HepG2 (cell line): ENCODE data around the gene TRPM1. TPM values are rescaled to one million over a fixed set of nuclear protein-coding genes. Genes with fewer than 3 reads are reported as not detected.

Experiments
- ATAC-seq: fragments of 200-7000 bp; cut with Tn5 transposase; 3 replicates; pipeline ENCODE4 v1.9.1; 2020; ENCODE audit warnings: mild to moderate bottlenecking, moderate library complexity
- BruUV-seq: library from RNA; stranded (reverse); fragments of 400-500 nt; replicated peaks from 2 replicates; lab custom pipeline; 2021; lab: Mats Ljungman, UMichigan
- CTCF ChIA-PET: fragments of 300-600 bp; formaldehyde crosslinking; extraction: SDS; loops from one replicate; lab custom pipeline; 2021; ENCODE audit warnings: low total read pairs, inconsistent platforms, low intra/inter-chr PET ratio; lab: Yijun Ruan, JAX
- POLR2A ChIA-PET: fragments of 350-600 bp; sonication (Branson Sonifier 250); formaldehyde crosslinking; loops from one replicate; lab custom pipeline; 2020; ENCODE audit warnings: antibody characterized with exemption, inconsistent platforms; lab: Yijun Ruan, JAX
- DNase-seq: peaks from one replicate; pipeline ENCODE4 v3.0.0-alpha.2; 2015; ENCODE audit warnings: low spot score
- FAIRE-seq: peaks from 3 replicates; lab custom pipeline; 2011; peaks lifted over from hg19 to GRCh38; lab: Jason Lieb, UNC
- H2AFZ ChIP-seq: one replicate; pipeline ENCODE4 v1.6.1; 2011; ENCODE audit warnings: low read length, inconsistent platforms
- H3K27ac ChIP-seq: fragments of 300-600 bp; 3 replicates; pipeline ENCODE4 v1.8.0; 2011; ENCODE audit warnings: mixed run types, mild to moderate bottlenecking, mixed read lengths, low read length, inconsistent platforms; ENCODE audit not compliant: insufficient read depth; ENCODE audit errors: extremely low read length
- H3K27me3 ChIP-seq, 2 experiments: fragments of 200-600 bp in 1 of 2; 2 replicates in 1 of 2; 3 replicates in 1 of 2; pipeline versions ENCODE4 v1.6.0 to v1.8.0; 2011; ENCODE audit warnings: low read length in 2 of 2, mild to moderate bottlenecking in 2 of 2, moderate library complexity in 2 of 2, inconsistent platforms in 1 of 2; ENCODE audit not compliant: insufficient read depth in 2 of 2, control insufficient read depth in 1 of 2
- H3K36me3 ChIP-seq, 2 experiments: fragments of 200-600 bp in 1 of 2; replicated peaks in 1 of 2; 2 replicates in 1 of 2; 3 replicates in 1 of 2; pipeline versions ENCODE4 v1.5.1 to v1.8.0; 2011; ENCODE audit warnings: low read length in 2 of 2, inconsistent platforms in 1 of 2; ENCODE audit not compliant: insufficient read depth in 2 of 2, control insufficient read depth in 1 of 2
- H3K4me1 ChIP-seq: 2 replicates; pipeline ENCODE4 v1.5.1; 2012; ENCODE audit warnings: low read length, inconsistent platforms; ENCODE audit not compliant: insufficient read depth
- H3K4me2 ChIP-seq: 2 replicates; pipeline ENCODE4 v1.6.0; 2011; ENCODE audit warnings: low read depth, low read length, inconsistent platforms
- H3K4me3 ChIP-seq, 3 experiments: fragments of 200-600 bp in 1 of 3; sonication (generic), shearing (Covaris generic) in 1 of 3; replicated peaks in 1 of 3; 2 replicates each; pipeline ENCODE4 v1.5.1; 2011 to 2016; ENCODE audit warnings: low read length in 3 of 3, inconsistent platforms in 2 of 3, low read depth in 2 of 3, mild to moderate bottlenecking in 2 of 3, control low read depth in 1 of 3, mixed read lengths in 1 of 3; ENCODE audit not compliant: insufficient read depth in 1 of 3
- H3K79me2 ChIP-seq: one replicate; pipeline ENCODE4 v1.6.1; 2011; ENCODE audit warnings: low read length, inconsistent platforms; ENCODE audit not compliant: insufficient read depth
- H3K9ac ChIP-seq: 2 replicates; pipeline ENCODE4 v1.6.0; 2011; ENCODE audit warnings: mild to moderate bottlenecking, low read depth, low read length, inconsistent platforms; ENCODE audit not compliant: insufficient read depth
- H3K9me3 ChIP-seq: 2 replicates; pipeline ENCODE4 v1.5.1; 2012; ENCODE audit warnings: mild to moderate bottlenecking, low read length
- H4K20me1 ChIP-seq: 2 replicates; pipeline ENCODE4 v1.6.0; 2011; ENCODE audit warnings: inconsistent platforms, mild to moderate bottlenecking, low read length, moderate library complexity; ENCODE audit not compliant: insufficient read depth
- ZBTB21 ChIP-seq: sonication (generic); formaldehyde crosslinking; IDR thresholded peaks from 2 replicates; pipeline ENCODE4 v1.4.0; 2020; ENCODE audit warnings: missing genetic modification reagents
- ZNF530 ChIP-seq: sonication (generic); formaldehyde crosslinking; IDR thresholded peaks from 2 replicates; pipeline ENCODE4 v1.5.0; 2020; ENCODE audit warnings: low read depth, mild to moderate bottlenecking, missing genetic modification reagents
- WGBS: methylation state at CpG from one replicate; pipeline ENCODE4 v1.1.6; 2017; ENCODE audit warnings: low lambda C conversion rate; 5-methylcytosine and 5-hydroxymethylcytosine counted together
- in situ Hi-C: cut with HindIII; loops from 2 replicates; pipeline ENCODE4 v1.10.0; 2017; ENCODE audit warnings: low pct_unique_long_range_greater_than_20kb; ENCODE audit not compliant: extremely low pct_ligation_motif_present
- intact Hi-C: fragments of 100-400 bp; cut with micrococcal nuclease; formaldehyde crosslinking; loops from one replicate; pipeline ENCODE4 v1.10.0; 2022; ENCODE audit not compliant: unreplicated experiment
- polyA plus RNA-seq, 8 experiments: library from polyadenylated mRNA; depleted of rRNA in 3 of 8; stranded (reverse) in 7 of 8; unstranded in 1 of 8; fragments of >200 nt; fragmentation: Illumina TruSeq in 4 of 8; extraction: Trizol in 4 of 8; gene quantifications; 2 replicates each; pipeline versions ENCODE4 v1.2.1 to v1.2.3, GENCODE V29; 2011 to 2016; ENCODE audit warnings: low read depth in 4 of 8, missing spikeins in 1 of 8, mixed read lengths in 1 of 8; ENCODE audit not compliant: insufficient read depth in 1 of 8
- total RNA-seq, 5 experiments: library from RNA; depleted of rRNA; stranded (reverse); fragments of >200 nt; fragmentation: Illumina TruSeq; extraction: Trizol; gene quantifications; 2 replicates each; pipeline ENCODE4 v1.2.3, GENCODE V29; 2016; ENCODE audit warnings: low read depth in 1 of 5
- TF ChIP-seq, protein P1 (sequence below): sonication (generic); formaldehyde crosslinking; IDR thresholded peaks from 2 replicates; pipeline ENCODE4 v1.8.0; 2022; ENCODE audit warnings: missing genetic modification reagents, mild to moderate bottlenecking, borderline replicate concordance
- TF ChIP-seq, protein P2 (sequence below): sonication (generic); formaldehyde crosslinking; conservative IDR thresholded peaks from 2 replicates; pipeline ENCODE4 v1.8.0; 2022; ENCODE audit warnings: missing genetic modification reagents
- TF ChIP-seq, protein P3 (sequence below): sonication (generic); formaldehyde crosslinking; IDR thresholded peaks from 2 replicates; pipeline ENCODE4 v1.4.0; 2020; ENCODE audit warnings: missing genetic modification reagents

Gene TRPM1
- total and polyA plus RNA-seq, 2 of the 13 experiments (the other 11 are each of a cell fraction or from before 2014, with no cell fraction given) = not detected

DNA sequence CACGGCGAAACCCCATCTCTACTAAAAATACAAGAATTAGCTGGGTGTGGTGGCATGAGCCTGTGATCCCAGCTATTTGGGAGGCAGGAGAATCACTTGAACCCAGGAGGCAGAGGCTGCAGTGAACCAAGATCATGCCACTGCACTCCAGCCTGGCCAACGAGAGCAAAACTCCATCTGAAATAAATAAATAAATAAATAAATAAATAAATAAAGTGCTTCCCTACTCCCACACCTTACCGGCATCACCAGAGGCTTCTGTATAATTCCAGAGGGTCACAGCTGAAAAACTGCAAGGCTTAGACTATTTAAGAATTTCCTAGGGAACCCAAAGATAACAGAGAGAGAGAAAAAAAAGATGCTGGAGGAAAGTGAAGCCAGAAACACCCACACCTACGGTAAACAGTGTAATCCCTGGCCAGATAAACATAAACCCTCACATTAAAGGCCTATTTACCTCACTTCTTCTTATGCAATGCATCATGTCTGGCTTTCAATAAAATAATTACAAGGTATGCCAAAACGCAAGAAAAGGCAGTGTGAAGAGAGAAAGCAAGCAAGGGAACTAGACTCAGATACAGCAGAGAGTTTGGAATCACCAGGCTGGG lies 15.0 kb upstream of the TRPM1 start:
- Histone ChIP-seq H3K4me2 (no peak overlapping the region), H3K79me2 (no peaks in the 10 kb centered on the region)
- ATAC-seq = no peak
- BruUV-seq = no TSS peak
- intact Hi-C loops (no loop called here), in situ Hi-C loops (no loop called here)
- POLR2A ChIA-PET = no interaction called here
- TF ChIP-seq ZNF530 (CRISPR knock-in tag) (no peak), ZBTB21 (CRISPR knock-in tag) (no peak)
- TF ChIP-seq, protein P1, sequence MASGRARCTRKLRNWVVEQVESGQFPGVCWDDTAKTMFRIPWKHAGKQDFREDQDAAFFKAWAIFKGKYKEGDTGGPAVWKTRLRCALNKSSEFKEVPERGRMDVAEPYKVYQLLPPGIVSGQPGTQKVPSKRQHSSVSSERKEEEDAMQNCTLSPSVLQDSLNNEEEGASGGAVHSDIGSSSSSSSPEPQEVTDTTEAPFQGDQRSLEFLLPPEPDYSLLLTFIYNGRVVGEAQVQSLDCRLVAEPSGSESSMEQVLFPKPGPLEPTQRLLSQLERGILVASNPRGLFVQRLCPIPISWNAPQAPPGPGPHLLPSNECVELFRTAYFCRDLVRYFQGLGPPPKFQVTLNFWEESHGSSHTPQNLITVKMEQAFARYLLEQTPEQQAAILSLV (CRISPR knock-in tag) = no peak
- TF ChIP-seq, protein P2, sequence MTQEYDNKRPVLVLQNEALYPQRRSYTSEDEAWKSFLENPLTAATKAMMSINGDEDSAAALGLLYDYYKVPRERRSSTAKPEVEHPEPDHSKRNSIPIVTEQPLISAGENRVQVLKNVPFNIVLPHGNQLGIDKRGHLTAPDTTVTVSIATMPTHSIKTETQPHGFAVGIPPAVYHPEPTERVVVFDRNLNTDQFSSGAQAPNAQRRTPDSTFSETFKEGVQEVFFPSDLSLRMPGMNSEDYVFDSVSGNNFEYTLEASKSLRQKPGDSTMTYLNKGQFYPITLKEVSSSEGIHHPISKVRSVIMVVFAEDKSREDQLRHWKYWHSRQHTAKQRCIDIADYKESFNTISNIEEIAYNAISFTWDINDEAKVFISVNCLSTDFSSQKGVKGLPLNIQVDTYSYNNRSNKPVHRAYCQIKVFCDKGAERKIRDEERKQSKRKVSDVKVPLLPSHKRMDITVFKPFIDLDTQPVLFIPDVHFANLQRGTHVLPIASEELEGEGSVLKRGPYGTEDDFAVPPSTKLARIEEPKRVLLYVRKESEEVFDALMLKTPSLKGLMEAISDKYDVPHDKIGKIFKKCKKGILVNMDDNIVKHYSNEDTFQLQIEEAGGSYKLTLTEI (CRISPR knock-in tag) = no peak
- TF ChIP-seq, protein P3, sequence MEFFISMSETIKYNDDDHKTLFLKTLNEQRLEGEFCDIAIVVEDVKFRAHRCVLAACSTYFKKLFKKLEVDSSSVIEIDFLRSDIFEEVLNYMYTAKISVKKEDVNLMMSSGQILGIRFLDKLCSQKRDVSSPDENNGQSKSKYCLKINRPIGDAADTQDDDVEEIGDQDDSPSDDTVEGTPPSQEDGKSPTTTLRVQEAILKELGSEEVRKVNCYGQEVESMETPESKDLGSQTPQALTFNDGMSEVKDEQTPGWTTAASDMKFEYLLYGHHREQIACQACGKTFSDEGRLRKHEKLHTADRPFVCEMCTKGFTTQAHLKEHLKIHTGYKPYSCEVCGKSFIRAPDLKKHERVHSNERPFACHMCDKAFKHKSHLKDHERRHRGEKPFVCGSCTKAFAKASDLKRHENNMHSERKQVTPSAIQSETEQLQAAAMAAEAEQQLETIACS (CRISPR knock-in tag) = no peak
- TF ChIP-seq, all 625 proteins: peak for 0
- H2AFZ ChIP-seq = no peak overlapping the region
- no peaks in the 10 kb centered on the region for H4K20me1 ChIP-seq
- 31% methylated on average over 5 of the region's 6 CpGs for WGBS
- DNase-seq (no peak), FAIRE-seq (no peak)
- no peaks in the 10 kb centered on the region for H3K36me3 ChIP-seq
- H3K4me3 ChIP-seq = no peak overlapping the region
- no peak overlapping the region for H3K27ac ChIP-seq
- no peaks in the 10 kb centered on the region; a peak in 1 of 5 replicates for H3K27me3 ChIP-seq
- no peak overlapping the region for H3K9ac ChIP-seq
- no peaks in the 10 kb centered on the region for H3K9me3 ChIP-seq
- H3K4me1 ChIP-seq = no peaks in the 10 kb centered on the region
- CTCF ChIA-PET = no interaction called here
